Stimulated activated CD8-positive, alpha-beta memory T cell treated with anti-CD3 and anti-CD28 coated beads, Interleukin-7, amount 100 ng/mL, for 48 hours (primary cell): ENCODE data around the gene CAMK2D.

Source experiments
- DNase-seq, 2 donors: peaks; one replicate each; pipeline ENCODE4 v3.0.0-alpha.2; 2020; ENCODE audit warnings: low read depth in 1 of 2; ENCODE audit errors: extremely low read depth in 1 of 2

Gene CAMK2D

GRCh38 chr4:113496698-113497097, 264.8 kb downstream of the CAMK2D start:
- DNase-seq = no peak

GRCh38 chr4:113495790-113496189, 265.7 kb downstream of the CAMK2D start:
- no peak for DNase-seq

GRCh38 chr4:113483131-113483530, 278.4 kb downstream of the CAMK2D start:
- DNase-seq = no peak

DNA sequence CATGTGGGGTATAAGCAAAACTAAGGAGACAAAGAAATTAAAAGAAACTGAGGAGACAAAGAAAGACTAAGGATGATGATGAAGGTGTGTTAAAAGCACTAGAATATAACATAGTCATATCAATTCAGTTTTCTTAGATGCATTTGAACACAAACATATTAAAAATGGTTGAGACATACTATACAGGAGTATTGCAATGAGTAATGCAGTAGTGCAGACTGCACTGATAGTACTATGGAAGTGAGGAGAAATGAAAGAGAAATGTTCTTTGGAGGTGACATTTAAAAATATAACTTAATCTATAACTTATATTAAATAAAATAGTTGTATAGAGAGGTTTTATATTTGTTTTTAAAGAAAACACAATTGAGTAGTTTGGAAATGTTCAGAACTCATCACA, 279.2 kb downstream of the CAMK2D start:
- DNase-seq = no peak

DNA sequence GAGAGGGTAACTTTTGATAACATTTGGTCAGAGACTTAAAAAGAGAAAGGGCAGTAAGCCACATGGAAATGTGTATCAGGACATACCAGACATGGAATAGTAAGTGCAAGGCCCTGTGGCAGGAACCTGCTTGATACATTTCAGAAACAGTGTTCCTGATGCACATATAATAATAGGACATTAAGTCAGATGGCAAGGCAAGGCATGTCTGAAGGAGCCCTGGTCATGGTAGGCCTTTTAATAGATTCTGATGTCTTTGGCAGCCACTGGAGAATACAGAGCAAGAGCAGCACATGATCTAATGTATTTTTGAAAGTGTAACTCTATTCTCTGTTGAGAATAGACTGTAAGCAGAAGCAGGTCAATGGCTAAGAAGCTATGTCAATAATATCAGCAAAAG, 279.7 kb downstream of the CAMK2D start:
- no peak for DNase-seq

DNA sequence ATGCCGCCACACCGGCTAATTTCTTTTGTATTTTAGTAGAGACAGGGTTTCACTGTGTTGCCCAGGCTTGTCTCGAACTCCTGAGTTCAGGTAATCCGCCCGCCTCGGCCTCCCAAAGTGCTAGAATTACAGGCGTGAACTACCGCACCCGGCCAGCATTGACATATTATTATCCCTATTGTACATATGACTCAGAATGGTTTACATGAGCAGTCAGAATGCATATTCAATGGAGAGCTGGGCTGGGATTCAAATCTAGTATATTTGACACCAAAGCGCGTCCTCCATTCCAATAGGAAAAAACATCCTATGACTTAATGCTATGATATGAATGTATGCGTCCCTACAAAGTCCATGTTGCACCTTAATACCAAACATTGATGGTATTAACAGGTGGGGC, 281.4 kb downstream of the CAMK2D start:
- no peak for DNase-seq

DNA sequence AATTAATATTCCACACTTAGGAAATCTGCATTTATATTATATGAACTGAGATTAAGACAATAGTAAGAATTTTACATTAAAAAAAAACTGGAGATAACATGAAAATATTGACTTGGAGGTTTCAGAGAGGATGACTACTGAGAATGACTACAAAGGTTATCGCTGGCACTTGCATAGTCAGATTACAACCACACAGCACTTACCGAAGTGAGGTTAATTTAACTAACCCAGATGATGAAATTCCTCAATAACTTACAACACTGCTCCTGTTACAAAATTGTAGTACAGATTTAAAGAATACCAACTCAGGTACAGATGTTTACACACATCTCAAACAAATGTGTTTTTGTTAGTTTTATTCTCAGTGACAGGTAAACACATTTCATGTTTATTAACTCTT, 283.5 kb downstream of the CAMK2D start:
- no peak for DNase-seq

DNA sequence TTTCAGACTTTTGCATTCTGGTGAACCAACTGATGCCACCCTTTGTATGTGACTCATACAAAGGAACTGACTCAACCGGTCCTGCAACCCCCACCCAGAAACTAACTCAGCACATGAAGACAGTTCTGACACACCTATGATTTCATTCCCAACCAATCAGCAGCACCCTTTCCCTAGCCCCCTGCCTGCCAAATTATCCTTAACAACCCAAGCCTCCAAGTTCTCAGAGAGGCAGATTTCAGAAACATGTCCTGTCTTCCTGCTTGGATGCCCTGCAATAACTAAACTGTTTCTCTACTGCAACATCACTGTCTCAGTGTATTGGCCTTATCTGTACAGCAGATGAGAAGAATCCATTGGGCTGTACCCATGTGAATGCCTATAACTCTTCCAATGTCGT, 284.7 kb downstream of the CAMK2D start:
- peak in 1 of 2 donors; percentile 30 for DNase-seq

- DNase-seq = peak in 1 of 2 donors; percentile 7
Observed at GRCh38 chr4:113474017-113474416, 287.5 kb downstream of the CAMK2D start.

GRCh38 chr4:113472864-113473263, 288.7 kb downstream of the CAMK2D start:
- DNase-seq = no peak

- DNase-seq = no peak
Observed at GRCh38 chr4:113471146-113471860, 290.2 kb downstream of the CAMK2D start.

DNA sequence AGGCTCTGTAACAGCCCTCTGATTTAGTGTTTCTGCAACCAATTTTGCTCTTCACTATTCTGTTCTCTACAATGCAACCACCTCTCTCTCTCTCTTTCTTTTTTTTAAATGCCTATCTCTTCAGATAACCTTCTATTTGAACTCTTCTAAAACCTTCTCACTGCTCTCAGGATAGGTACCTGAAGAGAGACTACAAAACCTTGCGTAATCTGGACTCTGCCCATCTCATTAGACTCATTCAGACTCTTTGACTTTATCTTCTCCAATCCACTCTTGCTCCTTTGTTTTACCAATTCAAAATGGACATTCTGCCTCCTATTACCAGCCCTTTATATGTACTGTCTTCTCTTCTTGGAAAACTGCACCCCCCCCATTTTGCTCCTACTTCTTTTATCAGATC, 291.6 kb downstream of the CAMK2D start:
- no peak for DNase-seq

- no peak for DNase-seq
Observed at GRCh38 chr4:113469023-113469390, 292.5 kb downstream of the CAMK2D start.

- peak in 1 of 2 donors; percentile 21 for DNase-seq
Observed at GRCh38 chr4:113468165-113469022, 293.1 kb downstream of the CAMK2D start.

GRCh38 chr4:113467581-113467980, 294.0 kb downstream of the CAMK2D start:
- no peak for DNase-seq

GRCh38 chr4:113462286-113462685, 299.3 kb downstream of the CAMK2D start:
- DNase-seq = no peak

GRCh38 chr4:113461281-113461680, 300.3 kb downstream of the CAMK2D start:
- DNase-seq = no peak

GRCh38 chr4:113457886-113458285, 303.7 kb downstream of the CAMK2D start:
- DNase-seq = no peak

DNA sequence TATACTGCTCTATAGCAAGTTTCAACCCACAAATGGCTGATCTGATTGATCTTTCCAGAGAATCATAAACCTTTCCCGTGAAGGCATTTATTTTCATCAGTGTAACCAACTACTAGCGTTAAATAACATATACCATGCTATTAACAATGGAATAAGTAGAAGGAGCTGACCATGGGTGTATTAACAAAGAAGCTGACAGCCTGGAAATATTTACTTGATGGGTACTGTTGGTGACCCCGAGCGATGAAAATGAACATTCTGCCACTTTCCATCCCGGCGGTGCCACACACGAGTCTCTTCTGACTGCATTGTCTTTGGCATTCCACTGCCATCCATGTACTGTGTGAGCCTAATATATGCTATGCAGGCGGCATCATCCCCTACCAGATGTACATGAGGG, 304.4 kb downstream of the CAMK2D start:
- DNase-seq = no peak

DNA sequence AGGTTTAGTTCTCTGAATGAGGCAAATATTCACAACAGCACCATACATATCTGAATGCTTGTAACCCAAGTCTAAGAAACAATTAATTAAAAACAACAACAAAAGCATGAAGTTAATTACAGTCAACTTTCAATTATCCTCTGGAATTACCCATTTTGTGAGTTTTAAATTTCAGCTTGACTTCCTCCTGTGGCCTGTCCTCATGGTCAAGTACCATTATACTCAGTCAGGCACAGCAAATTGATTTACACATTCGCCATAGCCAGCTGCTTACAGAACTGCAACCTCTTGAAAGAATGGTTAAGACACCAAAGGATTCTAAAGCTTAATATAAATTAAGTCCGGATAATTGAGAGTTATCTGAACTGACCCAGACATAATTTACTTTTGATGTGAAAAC, 306.5 kb downstream of the CAMK2D start:
- no peak for DNase-seq

- DNase-seq = no peak
Observed at GRCh38 chr4:113452868-113453620, 308.5 kb downstream of the CAMK2D start.

DNA sequence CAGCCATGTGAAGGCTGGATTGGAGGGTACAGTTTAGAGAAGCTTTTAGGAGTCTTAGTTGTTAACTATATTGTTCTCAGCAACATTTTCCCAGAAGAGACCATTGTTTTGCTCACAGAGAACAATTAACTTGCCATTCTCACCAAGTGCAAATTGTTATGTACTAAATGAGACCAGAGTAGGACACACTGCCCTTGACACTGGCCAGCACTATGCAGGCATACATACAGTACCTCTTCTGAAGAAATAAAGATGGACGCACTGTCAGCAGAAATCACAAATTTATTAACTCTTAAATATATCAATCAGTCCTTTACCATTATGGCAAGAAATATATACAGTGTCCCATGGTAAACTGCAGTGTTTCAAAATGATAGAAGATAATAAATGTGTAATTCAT, 309.4 kb downstream of the CAMK2D start:
- no peak for DNase-seq
